Measurements from ENCODE around the gene ADAMTS14. TPM values are rescaled to one million over a fixed set of nuclear protein-coding genes. Genes with fewer than 3 reads are reported as not detected.

Gene ADAMTS14
- total RNA-seq, 1 experiment from 2014 or later, result 1.6 TPM

DNA sequence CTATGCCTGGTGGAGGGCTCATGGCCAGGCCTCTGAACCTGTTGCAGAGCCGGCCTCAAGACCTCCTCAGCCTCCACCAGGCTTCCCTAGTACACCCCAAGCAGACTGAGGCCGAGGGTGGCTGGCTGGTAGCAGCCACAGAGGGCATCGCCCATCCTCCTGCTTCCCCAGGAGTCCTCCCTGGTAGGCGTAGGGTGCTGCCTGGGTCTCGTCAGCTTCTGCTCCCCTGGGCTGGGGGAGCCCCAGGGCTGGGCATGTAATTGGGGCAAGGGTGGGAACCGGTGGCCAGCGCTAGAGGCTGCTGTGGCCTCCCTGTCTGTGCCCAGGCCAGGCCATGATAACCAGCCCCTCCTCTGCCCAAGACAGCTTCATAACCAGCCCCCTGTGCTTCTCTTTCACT lies 80.3 kb downstream of the ADAMTS14 start:
- Histone ChIP-seq H3K79me2 (ENCODE audit: insufficient read depth, low read length) (no peaks in the 10 kb centered on the region), H3K23me2 (ENCODE audit: insufficient read length, low read depth, low read length, poor library complexity, severe bottlenecking) (no peaks in the 10 kb centered on the region), H2BK120ac (ENCODE audit: low read depth, low read length, poor library complexity, severe bottlenecking) (no peak overlapping the region), H3K79me1 (ENCODE audit: insufficient read depth, low read depth, low read length, poor library complexity, severe bottlenecking) (no peaks in the 10 kb centered on the region), H4K91ac (ENCODE audit: insufficient read length, low read depth, low read length) (no peak overlapping the region), H4K20me1 (ENCODE audit: control insufficient read depth, insufficient read depth, insufficient read length) (no peaks in the 10 kb centered on the region), H2AK5ac (ENCODE audit: insufficient read length, low read length) (no peak overlapping the region), H3K4me2 (ENCODE audit: insufficient read depth, insufficient read length, low read length) (no peak overlapping the region), H3K27me3 (ENCODE audit: insufficient read depth, low read length) (no peaks in the 10 kb centered on the region), H3K56ac (ENCODE audit: insufficient read length, low read depth, low read length) (no peak overlapping the region), H2BK20ac (ENCODE audit: low read depth, low read length, poor library complexity, severe bottlenecking) (no peak overlapping the region), H3K9ac (ENCODE audit: extremely low read depth, insufficient read length, low read length) (no peak overlapping the region), H2BK5ac (ENCODE audit: insufficient read length, low read length) (no peak overlapping the region), H3K4me1 (ENCODE audit: insufficient read depth, low read length) (no peaks in the 10 kb centered on the region), H3T11ph (ENCODE audit: low read length) (no peak overlapping the region), H3K9me3 (ENCODE audit: control insufficient read depth, low read depth, low read length) (no peaks in the 10 kb centered on the region), H2BK15ac (ENCODE audit: low read depth, low read length) (no peak overlapping the region), H2BK12ac (ENCODE audit: insufficient read length, low read depth, low read length) (no peak overlapping the region), H3K23ac (ENCODE audit: insufficient read length, low read depth, low read length) (no peak overlapping the region), H4K8ac (replicated peaks; ENCODE audit: insufficient read length, low read depth, low read length) (no peak overlapping the region), H2AFZ (ENCODE audit: low read length) (no peak overlapping the region), H3K14ac (ENCODE audit: insufficient read depth, low read length) (no peak overlapping the region), H3K27ac (ENCODE audit: insufficient read length, low read depth, low read length) (no peak overlapping the region), H3K18ac (ENCODE audit: insufficient read length, low read depth, low read length) (no peak overlapping the region), H3K4ac (ENCODE audit: low read depth, low read length) (no peak overlapping the region), H4K5ac (ENCODE audit: insufficient read length, low read depth, low read length) (no peak overlapping the region)
- no CpG with 5 or more reads among the region's 7 CpGs for WGBS (ENCODE audit: extremely low coverage, insufficient read length, low lambda C conversion rate)
- H3K27ac Mint-ChIP-seq, result no peak overlapping the region
- no peaks in the 10 kb centered on the region for H3K27me3 Mint-ChIP-seq (ENCODE audit: low read depth)
- TF ChIP-seq, protein P1, sequence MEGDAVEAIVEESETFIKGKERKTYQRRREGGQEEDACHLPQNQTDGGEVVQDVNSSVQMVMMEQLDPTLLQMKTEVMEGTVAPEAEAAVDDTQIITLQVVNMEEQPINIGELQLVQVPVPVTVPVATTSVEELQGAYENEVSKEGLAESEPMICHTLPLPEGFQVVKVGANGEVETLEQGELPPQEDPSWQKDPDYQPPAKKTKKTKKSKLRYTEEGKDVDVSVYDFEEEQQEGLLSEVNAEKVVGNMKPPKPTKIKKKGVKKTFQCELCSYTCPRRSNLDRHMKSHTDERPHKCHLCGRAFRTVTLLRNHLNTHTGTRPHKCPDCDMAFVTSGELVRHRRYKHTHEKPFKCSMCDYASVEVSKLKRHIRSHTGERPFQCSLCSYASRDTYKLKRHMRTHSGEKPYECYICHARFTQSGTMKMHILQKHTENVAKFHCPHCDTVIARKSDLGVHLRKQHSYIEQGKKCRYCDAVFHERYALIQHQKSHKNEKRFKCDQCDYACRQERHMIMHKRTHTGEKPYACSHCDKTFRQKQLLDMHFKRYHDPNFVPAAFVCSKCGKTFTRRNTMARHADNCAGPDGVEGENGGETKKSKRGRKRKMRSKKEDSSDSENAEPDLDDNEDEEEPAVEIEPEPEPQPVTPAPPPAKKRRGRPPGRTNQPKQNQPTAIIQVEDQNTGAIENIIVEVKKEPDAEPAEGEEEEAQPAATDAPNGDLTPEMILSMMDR (conservative IDR thresholded peaks at IDR 0.05), result no peak
- H3K36me3 Mint-ChIP-seq (ENCODE audit: insufficient read depth in 1 of 3, low read depth in 3 of 3), result no peaks in the 10 kb centered on the region
- H3K9me3 Mint-ChIP-seq, result no peaks in the 10 kb centered on the region; a peak in 1 of 5 replicates
- H3K4me3 Mint-ChIP-seq, result no peak overlapping the region
- no peak for DNase-seq
- peaks cover 10 to 15% of the 10 kb centered on the region in 2 experiments for H3K4me1 Mint-ChIP-seq
